ENCODE data around the gene TMEM256.
"Not testable (repeated sequence)": the region's sequence is repeated elsewhere in the genome, so short reads cannot be mapped to it uniquely, and the experiment has no call there.

The TMEM256 gene

GRCh38 chr17:7384489-7385081 is 19.3 kb downstream of the TMEM256 start:
- in situ Hi-C loops (cut with HindIII; ENCODE audit: low sequenced_read_pairs): no loop called here

GRCh38 chr17:7383742-7384488 is 20.0 kb downstream of the TMEM256 start:
- in situ Hi-C loops (cut with HindIII; ENCODE audit: low sequenced_read_pairs): no loop called here

GRCh38 chr17:7383371-7383741 is 20.5 kb downstream of the TMEM256 start:
- in situ Hi-C loops (cut with HindIII; ENCODE audit: low sequenced_read_pairs): no loop called here

GRCh38 chr17:7382901-7383300 is 21.0 kb downstream of the TMEM256 start:
- in situ Hi-C loops (cut with HindIII; ENCODE audit: low sequenced_read_pairs): no loop called here

GRCh38 chr17:7380855-7381683 is 22.8 kb downstream of the TMEM256 start, which contains the start of gene TNK1:
Gene TNK1, plus strand, starts transcription at chr17:7381089. Its CDS starts 1,838 bp downstream, at chr17:7382927.
- in situ Hi-C loops (cut with HindIII; ENCODE audit: low sequenced_read_pairs): no loop called here

- in situ Hi-C loops (cut with HindIII; ENCODE audit: low sequenced_read_pairs): no loop called here
Measured at GRCh38 chr17:7380321-7380720, 23.6 kb downstream of the TMEM256 start.

DNA sequence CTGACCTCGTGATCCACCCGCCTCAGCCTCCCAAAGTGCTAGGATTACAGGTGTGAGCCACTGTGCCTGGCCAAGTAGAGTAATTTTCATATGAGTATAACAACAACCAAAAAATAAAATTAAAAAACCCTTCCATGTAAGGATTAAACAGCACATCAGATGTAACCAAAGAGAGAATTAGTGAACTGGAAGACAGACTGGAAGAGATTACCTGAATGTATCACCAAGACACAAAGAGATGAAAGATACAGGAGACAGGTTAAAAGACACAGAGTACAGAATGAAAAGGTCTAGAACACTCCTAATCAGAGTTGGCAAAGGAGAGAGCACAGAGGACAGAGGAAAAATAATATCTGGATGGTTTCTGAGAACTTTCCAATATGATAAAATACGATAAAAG is 24.8 kb downstream of the TMEM256 start:
- in situ Hi-C loops (cut with HindIII; ENCODE audit: low sequenced_read_pairs): no loop called here

GRCh38 chr17:7374353-7374752 is 29.5 kb downstream of the TMEM256 start:
- in situ Hi-C loops (cut with HindIII; ENCODE audit: low sequenced_read_pairs): no loop called here

- in situ Hi-C loops (cut with HindIII; ENCODE audit: low sequenced_read_pairs): no loop called here
Measured at GRCh38 chr17:7370853-7371252, 33.0 kb downstream of the TMEM256 start.

DNA sequence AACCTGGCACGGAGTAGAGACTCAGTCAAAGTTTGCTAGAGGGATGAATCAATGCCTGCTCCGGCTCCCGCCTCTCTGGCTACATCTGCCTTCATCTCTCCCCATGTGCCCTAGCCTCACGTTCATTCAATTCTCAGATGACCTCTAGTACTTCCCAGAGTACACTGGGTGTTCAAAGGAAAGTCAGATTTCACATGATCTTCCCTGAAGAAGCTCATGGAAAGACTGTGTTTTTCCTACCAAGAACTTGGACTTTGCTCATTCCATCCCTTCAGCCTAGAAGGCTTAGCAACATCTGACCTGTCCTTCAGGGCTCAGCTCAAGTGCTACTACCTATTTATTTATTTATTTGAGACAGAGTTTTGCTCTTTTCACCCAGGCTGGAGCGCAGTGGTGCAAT is 34.1 kb downstream of the TMEM256 start:
- in situ Hi-C loops (cut with HindIII; ENCODE audit: low sequenced_read_pairs): no loop called here

DNA sequence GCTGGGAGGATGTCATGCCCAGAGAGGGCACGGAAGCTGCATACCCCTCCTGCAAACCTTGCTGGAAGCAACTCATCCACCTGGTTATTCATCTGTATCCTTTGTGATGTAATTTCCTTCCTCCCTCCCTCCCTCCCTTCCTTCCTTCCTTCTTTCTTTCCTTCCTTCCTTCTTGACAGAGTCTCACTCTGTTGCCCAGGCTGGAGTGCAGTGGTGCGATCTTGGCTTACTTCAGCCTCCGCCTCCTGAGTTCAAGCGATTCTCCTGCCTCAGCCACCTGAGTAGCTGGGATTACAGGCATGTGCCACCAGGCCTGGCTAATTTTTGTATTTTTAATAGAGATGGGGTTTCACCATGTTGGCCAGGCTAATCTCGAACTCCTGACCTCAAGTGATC is 35.3 kb downstream of the TMEM256 start:
- in situ Hi-C loops (cut with HindIII; ENCODE audit: low sequenced_read_pairs): not testable (repeated sequence)

- in situ Hi-C loops (cut with HindIII; ENCODE audit: low sequenced_read_pairs): no loop called here
Measured at GRCh38 chr17:7367918-7368598, 35.8 kb downstream of the TMEM256 start.

- in situ Hi-C loops (cut with HindIII; ENCODE audit: low sequenced_read_pairs): no loop called here
Measured at GRCh38 chr17:7367083-7367482, 36.8 kb downstream of the TMEM256 start.

DNA sequence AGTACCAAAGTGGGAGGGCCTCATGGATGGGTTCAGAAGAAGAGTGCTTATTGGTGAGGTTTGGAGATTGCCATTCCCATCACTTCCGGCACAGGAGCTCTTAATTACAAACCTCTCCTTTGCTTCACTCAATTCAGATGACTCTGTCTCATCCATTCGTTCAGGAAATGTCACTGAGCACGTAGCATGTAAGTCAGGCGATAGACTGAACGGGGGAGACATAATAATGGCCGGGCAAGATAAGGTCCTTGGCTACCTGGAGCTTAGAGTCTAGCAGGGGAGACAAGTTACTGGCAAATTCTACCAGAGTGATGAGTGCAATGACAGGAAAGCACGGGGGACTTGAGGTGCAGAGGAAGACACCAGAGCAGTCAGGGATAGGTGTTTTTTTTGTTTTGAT is 37.9 kb downstream of the TMEM256 start:
- in situ Hi-C loops (cut with HindIII; ENCODE audit: low sequenced_read_pairs): not testable (repeated sequence)

GRCh38 chr17:7363311-7363710 is 40.6 kb downstream of the TMEM256 start:
- in situ Hi-C loops (cut with HindIII; ENCODE audit: low sequenced_read_pairs): no loop called here

DNA sequence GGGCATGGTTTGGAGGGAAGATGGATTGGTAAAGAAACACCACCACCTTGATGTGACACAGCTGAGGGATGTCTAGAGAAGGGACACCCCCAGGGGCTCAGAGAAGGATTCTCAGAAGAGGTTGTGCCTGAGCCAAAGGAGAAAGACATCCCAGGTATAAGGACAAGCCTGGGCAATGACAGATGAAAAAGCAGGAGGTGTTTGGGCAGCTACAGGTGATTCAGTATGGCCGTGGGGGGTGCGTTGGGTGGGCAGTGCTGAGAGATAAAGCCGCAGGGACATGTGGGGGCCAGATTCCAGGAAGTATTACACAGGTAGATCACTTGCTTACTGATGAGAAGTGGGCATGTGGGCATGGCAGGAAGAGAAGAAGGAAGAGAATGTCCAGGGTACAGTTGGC is 42.0 kb downstream of the TMEM256 start:
- in situ Hi-C loops (cut with HindIII; ENCODE audit: low sequenced_read_pairs): no loop called here

DNA sequence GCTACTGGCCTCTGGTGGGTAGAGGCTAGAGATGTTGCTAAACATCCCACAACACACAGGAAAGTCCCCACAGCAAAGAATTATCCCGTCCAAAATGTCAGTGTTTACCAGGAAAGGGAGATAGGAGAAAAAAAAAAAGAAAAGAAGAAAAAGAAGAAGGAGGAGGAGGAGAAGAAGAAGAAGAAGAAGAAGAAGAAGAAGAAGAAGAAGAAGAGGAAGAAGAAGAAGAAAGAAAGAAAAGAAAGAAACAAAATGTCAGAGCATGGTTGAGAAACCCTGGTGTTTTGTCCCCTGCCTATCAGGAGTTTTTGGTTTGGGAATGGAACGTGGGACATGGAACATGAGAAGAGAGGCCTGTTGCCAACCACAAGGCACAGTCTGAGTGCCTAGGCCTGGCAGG is 46.5 kb downstream of the TMEM256 start:
- in situ Hi-C loops (cut with HindIII; ENCODE audit: low sequenced_read_pairs): no loop called here

- in situ Hi-C loops (cut with HindIII; ENCODE audit: low sequenced_read_pairs): no loop called here
Measured at GRCh38 chr17:7356756-7357155, 47.1 kb downstream of the TMEM256 start.

- in situ Hi-C loops (cut with HindIII; ENCODE audit: low sequenced_read_pairs): no loop called here
Measured at GRCh38 chr17:7356072-7356549, 47.8 kb downstream of the TMEM256 start.

DNA sequence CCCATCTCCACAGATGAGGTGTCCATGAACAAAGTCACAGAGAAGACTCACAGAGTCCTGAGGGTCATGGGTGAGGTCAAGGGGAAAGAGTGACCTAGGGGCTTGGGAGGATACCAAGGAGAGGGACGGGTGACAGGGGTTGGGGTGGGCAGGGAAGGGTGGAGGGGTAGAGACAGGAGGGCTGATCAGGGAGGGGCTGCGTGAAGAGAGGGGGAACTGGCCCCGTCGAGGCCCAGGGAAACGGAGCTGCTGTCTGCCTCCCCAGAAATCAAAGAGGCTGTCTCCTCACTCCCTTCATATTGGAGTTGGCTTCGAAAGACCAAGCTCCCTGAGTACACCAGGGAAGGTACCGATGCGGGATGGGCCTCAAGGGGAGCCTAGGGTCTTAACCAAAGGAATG is 48.3 kb downstream of the TMEM256 start:
- in situ Hi-C loops (cut with HindIII; ENCODE audit: low sequenced_read_pairs): no loop called here

DNA sequence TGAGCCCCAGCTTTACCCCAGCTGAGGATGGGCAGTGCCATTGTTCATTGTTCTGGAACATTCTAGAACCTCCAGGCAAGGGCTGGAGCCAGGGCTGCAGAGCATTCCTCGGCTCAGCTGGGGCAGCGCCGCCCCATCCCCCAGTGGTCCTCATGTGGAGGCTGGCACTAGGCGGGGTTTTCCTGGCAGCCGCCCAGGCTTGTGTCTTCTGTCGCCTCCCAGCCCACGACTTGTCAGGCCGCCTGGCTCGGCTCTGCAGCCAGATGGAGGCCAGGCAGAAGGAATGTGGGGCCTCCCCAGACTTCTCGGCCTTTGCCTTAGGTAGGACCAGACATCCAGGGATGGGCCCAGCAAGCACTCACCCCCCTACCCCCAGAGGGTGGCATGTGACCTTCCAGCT is 48.8 kb downstream of the TMEM256 start, which contains the start of gene TMEM95:
Gene TMEM95, plus strand, starts transcription at position 104 of the 400 bp plus-strand sequence. Its CDS starts 49 bp downstream, at position 153.
- in situ Hi-C loops (cut with HindIII; ENCODE audit: low sequenced_read_pairs): no loop called here
